ENCODE measurements around the gene ZNF384.

Gene ZNF384

GRCh38 chr12:6734506-6735387 is 45.6 kb upstream of the ZNF384 start:
- Histone ChIP-seq H3K9ac (ENCODE audit: low read length) (no peak overlapping the region), H3K79me2 (ENCODE audit: insufficient read depth, low read length) (no peaks in the 10 kb centered on the region), H3K9me3 (ENCODE audit: insufficient read depth, low read length) (no peaks in the 10 kb centered on the region), H3K4me3 (ENCODE audit: insufficient read depth, low read length, poor library complexity, severe bottlenecking) (no peak overlapping the region), H3K9me2 (replicated peaks; ENCODE audit: insufficient read depth, low read length) (no peaks in the 10 kb centered on the region), H3K4me2 (ENCODE audit: low read depth, low read length, poor library complexity, severe bottlenecking) (no peak overlapping the region), H3K27me3 (ENCODE audit: low read length) (no peaks in the 10 kb centered on the region), H3K27ac (ENCODE audit: low read depth, low read length) (no peak overlapping the region), H3F3A (ENCODE audit: insufficient read depth) (no peaks in the 10 kb centered on the region), H3K36me3 (ENCODE audit: low read length) (no peaks in the 10 kb centered on the region), H2AFZ (ENCODE audit: low read depth, low read length, severe bottlenecking) (no peak overlapping the region), H4K20me1 (ENCODE audit: low read depth, low read length) (no peaks in the 10 kb centered on the region)
- TF ChIP-seq CTCF (IDR thresholded peaks at IDR 0.05; ENCODE audit: insufficient read depth, low read length, poor library complexity, severe bottlenecking) (no peak), EZH2phosphoT487 (conservative IDR thresholded peaks at IDR 0.05; ENCODE audit: low read length) (no peak)

GRCh38 chr12:6730169-6730568 is 41.0 kb upstream of the ZNF384 start:
- Histone ChIP-seq H3K4me2 (ENCODE audit: low read depth, low read length, poor library complexity, severe bottlenecking) (no peak overlapping the region), H3K27ac (ENCODE audit: low read depth, low read length) (no peak overlapping the region), H3K9ac (ENCODE audit: low read length) (no peak overlapping the region), H2AFZ (ENCODE audit: low read depth, low read length, severe bottlenecking) (no peak overlapping the region), H3K36me3 (ENCODE audit: low read length) (no peaks in the 10 kb centered on the region), H4K20me1 (ENCODE audit: low read depth, low read length) (no peaks in the 10 kb centered on the region), H3K79me2 (ENCODE audit: insufficient read depth, low read length) (no peaks in the 10 kb centered on the region), H3K4me3 (ENCODE audit: insufficient read depth, low read length, poor library complexity, severe bottlenecking) (no peak overlapping the region), H3K9me3 (ENCODE audit: insufficient read depth, low read length) (no peaks in the 10 kb centered on the region), H3K27me3 (ENCODE audit: low read length) (no peaks in the 10 kb centered on the region), H3F3A (ENCODE audit: insufficient read depth) (no peaks in the 10 kb centered on the region), H3K9me2 (replicated peaks; ENCODE audit: insufficient read depth, low read length) (no peaks in the 10 kb centered on the region)
- TF ChIP-seq EZH2phosphoT487 (conservative IDR thresholded peaks at IDR 0.05; ENCODE audit: low read length): no peak
- no peak for TF ChIP-seq CTCF (IDR thresholded peaks at IDR 0.05; ENCODE audit: insufficient read depth, low read length, poor library complexity, severe bottlenecking)

GRCh38 chr12:6729186-6729585 is 40.0 kb upstream of the ZNF384 start:
- H3K79me2 ChIP-seq (ENCODE audit: insufficient read depth, low read length): no peaks in the 10 kb centered on the region
- H2AFZ ChIP-seq (ENCODE audit: low read depth, low read length, severe bottlenecking): no peak overlapping the region
- no peak for TF ChIP-seq CTCF (IDR thresholded peaks at IDR 0.05; ENCODE audit: insufficient read depth, low read length, poor library complexity, severe bottlenecking)
- TF ChIP-seq EZH2phosphoT487 (conservative IDR thresholded peaks at IDR 0.05; ENCODE audit: low read length): no peak
- no peaks in the 10 kb centered on the region for H4K20me1 ChIP-seq (ENCODE audit: low read depth, low read length)
- no peaks in the 10 kb centered on the region for H3K9me2 ChIP-seq (replicated peaks; ENCODE audit: insufficient read depth, low read length)
- no peaks in the 10 kb centered on the region for H3F3A ChIP-seq (ENCODE audit: insufficient read depth)
- H3K9ac ChIP-seq (ENCODE audit: low read length): no peak overlapping the region
- H3K36me3 ChIP-seq (ENCODE audit: low read length): no peaks in the 10 kb centered on the region
- no peak overlapping the region for H3K4me2 ChIP-seq (ENCODE audit: low read depth, low read length, poor library complexity, severe bottlenecking)
- no peaks in the 10 kb centered on the region for H3K27me3 ChIP-seq (ENCODE audit: low read length)
- H3K27ac ChIP-seq (ENCODE audit: low read depth, low read length): no peak overlapping the region
- no peak overlapping the region for H3K4me3 ChIP-seq (ENCODE audit: insufficient read depth, low read length, poor library complexity, severe bottlenecking)
- no peaks in the 10 kb centered on the region for H3K9me3 ChIP-seq (ENCODE audit: insufficient read depth, low read length)

All from SU-DHL-6 (cell line).